Gastrocnemius medialis (tissue), 4 donors: ENCODE results near the gene BDNF.

ENCODE experiments used
- CTCF ChIP-seq, 5 experiments: fragments of 450-650 bp in 3 of 5; fragments of 200-600 bp in 2 of 5; sonication (generic) in 2 of 5; IDR thresholded peaks in 4 of 5; conservative IDR thresholded peaks in 1 of 5; 1 replicate in 4 of 5; 2 replicates in 1 of 5; pipeline ENCODE4 v1.5.1; 2016 to 2019; ENCODE audit warnings: antibody characterized with exemption in 5 of 5, mild to moderate bottlenecking in 3 of 5, moderate library complexity in 3 of 5
- POLR2A ChIP-seq, 2 donors: fragments of 450-650 bp; IDR thresholded peaks; one replicate each; pipeline ENCODE4 v1.6.1; 2017; ENCODE audit warnings: antibody characterized with exemption in 2 of 2, mild to moderate bottlenecking in 2 of 2, moderate library complexity in 2 of 2

- no peak for TF ChIP-seq CTCF (IDR thresholded peaks at IDR 0.05 in 4 of 5, conservative IDR thresholded peaks at IDR 0.05 in 1 of 5)
- TF ChIP-seq POLR2A (IDR thresholded peaks at IDR 0.05) = no peak
These were observed 40.1 kb downstream of the BDNF start for GRCh38 chr11:27660171-27660570.
